Inferior parietal cortex (tissue), 1 donor: Measurements from ENCODE around the gene ZBTB5.
"Not testable (repeated sequence)": the region's sequence is repeated elsewhere in the genome, so short reads cannot be mapped to it uniquely, and the experiment has no call there.

Source experiments
- DNase-seq: peaks from one replicate; pipeline ENCODE4 v3.0.0-alpha.2; 2016; ENCODE audit errors: extremely low spot score

ZBTB5 gene

GRCh38 chr9:37465249-37466036 is at the start of gene ZBTB5:
Gene ZBTB5, minus strand, starts transcription at chr9:37465450. Its CDS starts 22,899 bp downstream, at chr9:37442551.
- peak; percentile 100 for DNase-seq

- DNase-seq, result no peak
Observed at GRCh38 chr9:37514999-37515398, 49.7 kb upstream of the ZBTB5 start.

GRCh38 chr9:37514415-37514814 is 49.2 kb upstream of the ZBTB5 start:
- not testable (repeated sequence) for DNase-seq

- no peak for DNase-seq
Observed at GRCh38 chr9:37512437-37512836, 47.2 kb upstream of the ZBTB5 start.

- no peak for DNase-seq
Observed at GRCh38 chr9:37511016-37512010, 46.1 kb upstream of the ZBTB5 start.

GRCh38 chr9:37510053-37510452 is 44.8 kb upstream of the ZBTB5 start:
- DNase-seq, result not testable (repeated sequence)

- no peak for DNase-seq
Observed at GRCh38 chr9:37509536-37509935, 44.3 kb upstream of the ZBTB5 start.

GRCh38 chr9:37508834-37509206 is 43.6 kb upstream of the ZBTB5 start:
- no peak for DNase-seq

- DNase-seq, result no peak
Observed at GRCh38 chr9:37508135-37508833, 43.0 kb upstream of the ZBTB5 start.

GRCh38 chr9:37507566-37508134 is 42.4 kb upstream of the ZBTB5 start:
- no peak for DNase-seq

GRCh38 chr9:37504605-37505004 is 39.4 kb upstream of the ZBTB5 start:
- DNase-seq, result no peak

- DNase-seq, result no peak
Observed at GRCh38 chr9:37503736-37504135, 38.5 kb upstream of the ZBTB5 start.

- DNase-seq, result no peak
Observed at GRCh38 chr9:37501957-37502596, 36.8 kb upstream of the ZBTB5 start.

GRCh38 chr9:37499297-37499696 is 34.0 kb upstream of the ZBTB5 start:
- DNase-seq, result no peak

GRCh38 chr9:37498457-37498856 is 33.2 kb upstream of the ZBTB5 start:
- DNase-seq, result no peak

GRCh38 chr9:37497320-37497719 is 32.1 kb upstream of the ZBTB5 start:
- DNase-seq, result no peak

GRCh38 chr9:37496020-37496419 is 30.8 kb upstream of the ZBTB5 start:
- DNase-seq, result no peak

GRCh38 chr9:37495571-37495970 is 30.3 kb upstream of the ZBTB5 start:
- no peak for DNase-seq

- DNase-seq, result no peak
Observed at GRCh38 chr9:37491939-37492338, 26.7 kb upstream of the ZBTB5 start.

GRCh38 chr9:37486616-37487548 is 21.6 kb upstream of the ZBTB5 start:
- DNase-seq, result no peak
